Measurements from ENCODE around the gene KCNMA1. TPM values are rescaled to one million over a fixed set of nuclear protein-coding genes. Genes with fewer than 3 reads are reported as not detected.
"Not testable (repeated sequence)": the region's sequence is repeated elsewhere in the genome, so short reads cannot be mapped to it uniquely, and the experiment has no call there.

Gene KCNMA1
- total and polyA plus RNA-seq, 10 donors = 9.3 to 114 (median 51.5) TPM

DNA sequence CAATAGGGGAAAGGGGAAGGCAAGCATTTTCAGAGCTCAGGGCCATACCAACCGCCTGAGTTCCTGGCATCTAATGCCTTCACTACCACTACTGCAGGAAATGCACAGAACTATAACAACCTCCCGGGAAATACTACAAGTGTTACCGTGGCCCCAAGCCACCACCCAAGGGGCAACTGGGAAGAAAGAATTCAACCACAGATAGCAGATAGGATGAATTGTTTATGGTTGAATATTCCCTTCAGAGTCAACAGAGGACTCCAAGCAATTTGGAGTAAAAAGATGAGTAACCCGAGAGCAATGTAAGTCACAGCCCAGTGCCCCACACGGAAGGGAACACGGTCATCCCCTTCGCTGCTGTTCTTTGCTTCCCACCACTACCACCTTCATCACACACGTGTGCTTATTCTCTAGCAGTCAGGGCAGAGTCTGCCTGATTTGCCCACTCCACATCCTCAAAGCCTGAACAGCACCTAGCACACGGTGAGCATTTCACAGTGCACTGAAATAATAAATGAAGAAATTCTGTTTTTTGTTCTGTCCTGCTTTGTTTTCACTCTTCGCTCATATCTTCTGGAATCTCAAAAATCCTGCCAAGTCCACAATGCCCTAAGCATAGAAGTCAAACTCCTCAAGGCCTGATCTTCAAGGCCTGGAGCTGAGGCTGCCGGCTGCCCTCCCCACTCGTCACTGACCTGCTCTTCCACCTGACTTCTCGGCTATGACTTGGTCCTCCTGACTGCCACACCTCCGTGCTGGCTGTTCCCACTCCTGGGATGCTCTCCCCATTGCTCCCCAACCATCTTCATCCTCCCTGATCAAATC lies 221.1 kb downstream of the KCNMA1 start:
- no peak overlapping the region for H3K4me3 ChIP-seq
- no peak overlapping the region for H3K27ac ChIP-seq
- TF ChIP-seq POLR2AphosphoS5 (IDR thresholded peaks at IDR 0.05) = no peak
- TF ChIP-seq, protein P1, sequence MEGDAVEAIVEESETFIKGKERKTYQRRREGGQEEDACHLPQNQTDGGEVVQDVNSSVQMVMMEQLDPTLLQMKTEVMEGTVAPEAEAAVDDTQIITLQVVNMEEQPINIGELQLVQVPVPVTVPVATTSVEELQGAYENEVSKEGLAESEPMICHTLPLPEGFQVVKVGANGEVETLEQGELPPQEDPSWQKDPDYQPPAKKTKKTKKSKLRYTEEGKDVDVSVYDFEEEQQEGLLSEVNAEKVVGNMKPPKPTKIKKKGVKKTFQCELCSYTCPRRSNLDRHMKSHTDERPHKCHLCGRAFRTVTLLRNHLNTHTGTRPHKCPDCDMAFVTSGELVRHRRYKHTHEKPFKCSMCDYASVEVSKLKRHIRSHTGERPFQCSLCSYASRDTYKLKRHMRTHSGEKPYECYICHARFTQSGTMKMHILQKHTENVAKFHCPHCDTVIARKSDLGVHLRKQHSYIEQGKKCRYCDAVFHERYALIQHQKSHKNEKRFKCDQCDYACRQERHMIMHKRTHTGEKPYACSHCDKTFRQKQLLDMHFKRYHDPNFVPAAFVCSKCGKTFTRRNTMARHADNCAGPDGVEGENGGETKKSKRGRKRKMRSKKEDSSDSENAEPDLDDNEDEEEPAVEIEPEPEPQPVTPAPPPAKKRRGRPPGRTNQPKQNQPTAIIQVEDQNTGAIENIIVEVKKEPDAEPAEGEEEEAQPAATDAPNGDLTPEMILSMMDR (IDR thresholded peaks at IDR 0.05 in 8 of 11, conservative IDR thresholded peaks at IDR 0.05 in 3 of 11) = no peak
- TF ChIP-seq POLR2A (IDR thresholded peaks at IDR 0.05) = no peak
- H3K9me3 ChIP-seq = no peaks in the 10 kb centered on the region
- H3K36me3 ChIP-seq = no peaks in the 10 kb centered on the region
- intact Hi-C loops (cut with DNase I; ENCODE audit: low total_unique reads) = no loop called here
- DNase-seq = no peak
- H3K4me1 ChIP-seq = no peaks in the 10 kb centered on the region
- peaks cover 0 to 32% (median 5%) of the 10 kb centered on the region in 7 donors for H3K27me3 ChIP-seq (replicated peaks in 1 of 7)
- 83 to 89% (median 89%) methylated on average over 14 of the region's 14 CpGs for WGBS, 5 donors

DNA sequence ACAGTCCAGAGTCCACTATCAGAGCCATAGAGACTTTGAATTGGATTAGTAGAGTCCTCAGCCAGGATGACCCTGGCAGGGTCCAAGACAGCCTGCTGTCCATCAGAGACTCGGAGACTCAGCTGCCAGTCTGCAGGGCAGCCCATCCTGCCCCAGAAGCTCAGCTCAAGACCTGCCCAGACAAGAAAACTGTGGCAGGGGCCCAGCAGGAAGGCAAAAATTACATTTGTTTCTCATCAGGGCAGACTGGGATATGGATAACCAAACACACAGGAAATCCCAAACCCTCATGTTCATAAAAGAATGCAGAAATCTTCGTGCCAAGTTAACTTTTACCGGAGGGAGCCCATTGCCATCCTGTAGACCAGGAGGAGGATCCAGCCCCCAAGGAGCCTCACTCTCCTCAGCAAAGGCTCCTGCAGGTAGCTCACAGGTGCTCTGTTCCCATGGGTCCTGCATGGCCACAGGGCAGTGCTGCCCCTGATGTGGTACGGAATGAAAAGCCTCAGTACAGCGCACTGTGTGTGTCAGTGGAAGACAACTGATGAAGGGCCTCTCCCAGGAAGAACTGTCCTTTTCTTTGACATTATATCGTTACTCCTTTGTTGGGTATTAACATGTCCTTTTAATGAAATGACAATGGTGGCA lies 222.2 kb downstream of the KCNMA1 start:
- WGBS, 5 donors = 67 to 87% (median 80%) methylated on average over 6 of the region's 6 CpGs

DNA sequence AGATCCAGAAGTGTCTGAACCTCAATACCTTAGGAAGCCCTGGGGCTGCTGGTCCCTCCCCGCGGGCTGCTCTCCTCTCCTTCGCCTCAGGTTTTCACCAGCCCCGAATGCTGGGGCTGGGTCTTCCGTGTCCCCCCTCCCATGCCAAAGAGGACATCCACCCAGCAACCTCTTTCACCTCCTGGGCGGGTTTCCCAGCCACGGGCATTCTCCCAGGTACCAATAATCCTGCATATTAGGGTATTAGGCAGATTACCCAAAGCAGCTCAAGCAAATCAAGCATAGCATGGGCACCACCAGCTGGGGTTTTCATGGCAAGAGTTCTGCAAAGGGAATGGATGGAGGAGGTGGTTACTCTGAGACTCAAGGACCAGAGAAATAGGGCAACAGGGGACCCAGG lies 224.4 kb downstream of the KCNMA1 start:
- Histone ChIP-seq H3K4me1 (no peaks in the 10 kb centered on the region), H3K4me3 (no peak overlapping the region), H3K9me3 (no peaks in the 10 kb centered on the region), H3K27ac (no peak overlapping the region), H3K36me3 (no peaks in the 10 kb centered on the region), H3K27me3 (replicated peaks in 1 of 7) (peaks cover 0 to 64% (median 6%) of the 10 kb centered on the region in 7 donors)
- intact Hi-C loops (cut with DNase I; ENCODE audit: low total_unique reads) = no loop called here
- no peak for DNase-seq
- TF ChIP-seq, protein P1 (IDR thresholded peaks at IDR 0.05 in 8 of 11, conservative IDR thresholded peaks at IDR 0.05 in 3 of 11) = no peak
- TF ChIP-seq POLR2AphosphoS5 (IDR thresholded peaks at IDR 0.05) = no peak
- TF ChIP-seq POLR2A (IDR thresholded peaks at IDR 0.05) = no peak
- WGBS, 5 donors = 74 to 87% (median 84%) methylated on average over 7 of the region's 7 CpGs

More for the DNA sequence above, 222.2 kb downstream of the KCNMA1 start:
- Histone ChIP-seq H3K27ac (no peak overlapping the region), H3K36me3 (no peaks in the 10 kb centered on the region), H3K27me3 (replicated peaks in 1 of 7) (peaks cover 0 to 43% (median 6%) of the 10 kb centered on the region in 7 donors), H3K4me1 (no peaks in the 10 kb centered on the region), H3K9me3 (no peaks in the 10 kb centered on the region), H3K4me3 (no peak overlapping the region)
- intact Hi-C loops (cut with DNase I; ENCODE audit: low total_unique reads) = no loop called here
- TF ChIP-seq, protein P1 (IDR thresholded peaks at IDR 0.05 in 8 of 11, conservative IDR thresholded peaks at IDR 0.05 in 3 of 11) = no peak
- no peak for TF ChIP-seq POLR2A (IDR thresholded peaks at IDR 0.05)
- no peak for DNase-seq

DNA sequence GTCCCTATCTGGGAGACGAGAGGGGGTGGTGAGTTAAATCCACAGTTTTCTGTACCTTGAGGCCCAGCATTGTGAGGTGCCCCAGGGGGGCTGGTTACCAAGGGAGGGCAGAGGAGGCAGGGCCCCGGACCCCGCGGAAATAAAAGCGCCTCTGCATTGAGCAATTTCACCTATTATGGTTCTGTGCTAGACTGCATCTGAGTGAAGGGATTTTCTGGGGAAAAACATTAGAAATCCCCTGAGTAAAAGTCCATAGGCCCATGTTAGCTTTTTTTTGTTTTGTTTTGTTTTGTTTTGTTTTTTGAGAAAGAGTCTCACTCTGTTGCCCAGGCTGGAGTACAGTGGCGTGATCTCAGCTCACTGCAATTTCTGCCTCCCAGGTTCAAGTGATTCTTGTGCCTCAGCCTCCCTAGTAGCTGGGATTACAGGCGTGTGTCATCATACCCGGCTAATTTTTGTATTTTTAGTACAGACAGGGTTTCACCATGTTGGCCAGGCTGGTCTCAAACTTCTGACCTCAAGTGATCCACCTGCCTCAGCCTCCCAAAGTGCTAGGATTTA lies 225.0 kb downstream of the KCNMA1 start:
- intact Hi-C loops (cut with DNase I; ENCODE audit: low total_unique reads); H3K27ac ChIP-seq; H3K4me1 ChIP-seq; H3K36me3 ChIP-seq; DNase-seq; H3K9me3 ChIP-seq; H3K4me3 ChIP-seq: not testable (repeated sequence)
- 70 to 85% (median 75%) methylated on average over 8 of the region's 8 CpGs for WGBS, 5 donors
- peaks cover 0 to 69% (median 6%) of the 10 kb centered on the region in 7 donors for H3K27me3 ChIP-seq (replicated peaks in 1 of 7)
